B cell (primary cell): Measurements from ENCODE around the gene SLC25A24. TPM values are rescaled to one million over a fixed set of nuclear protein-coding genes. Genes with fewer than 3 reads are reported as not detected.
"Not testable (repeated sequence)": the region's sequence is repeated elsewhere in the genome, so short reads cannot be mapped to it uniquely, and the experiment has no call there.

ENCODE experiments used
- ATAC-seq: fragments of 200-7000 bp; cut with Tn5 transposase; one replicate; pipeline ENCODE4 v1.10.0; 2021; ENCODE audit warnings: low read depth, mild to moderate bottlenecking, moderate number of reproducible peaks, moderate library complexity
- CTCF ChIA-PET: fragments of 350-600 bp; sonication (Branson Sonifier 250); formaldehyde crosslinking; loops from one replicate; lab custom pipeline; 2021; ENCODE audit warnings: antibody characterized with exemption, inconsistent platforms; lab: Charles Lee
- POLR2A ChIA-PET: fragments of 350-600 bp; sonication (Branson Sonifier 250); formaldehyde crosslinking; loops from one replicate; lab custom pipeline; 2021; ENCODE audit warnings: antibody characterized with exemption; lab: Charles Lee
- DNase-seq: peaks from one replicate; pipeline ENCODE4 v3.0.0; 2013
- H2AFZ ChIP-seq: 2 replicates; pipeline ENCODE4 v1.6.1; 2012; ENCODE audit warnings: mild to moderate bottlenecking, low read depth, low read length; ENCODE audit not compliant: insufficient read depth, poor library complexity, severe bottlenecking
- H3K27ac ChIP-seq, 2 donors: 1 replicate in 1 of 2; 2 replicates in 1 of 2; pipeline ENCODE4 v1.5.1; 2012 to 2013; ENCODE audit warnings: low read length in 2 of 2, mild to moderate bottlenecking in 2 of 2, moderate library complexity in 1 of 2
- H3K27me3 ChIP-seq, 4 experiments: fragments of 200-600 bp in 1 of 4; sonication (generic) in 1 of 4; replicated peaks in 1 of 4; 1 replicate in 2 of 4; 2 replicates in 2 of 4; pipeline versions ENCODE4 v1.6.1 to v1.7.0; 2013 to 2016; ENCODE audit warnings: low read length in 3 of 4, mild to moderate bottlenecking in 2 of 4, mixed read lengths in 1 of 4, moderate library complexity in 1 of 4; ENCODE audit not compliant: insufficient read depth in 4 of 4, control insufficient read depth in 3 of 4; ENCODE audit errors: control extremely low read depth in 1 of 4
- H3K36me3 ChIP-seq, 2 experiments: replicated peaks in 1 of 2; 1 replicate in 1 of 2; 2 replicates in 1 of 2; pipeline versions ENCODE4 v1.6.1 to v1.7.1; 2013; ENCODE audit warnings: low read length in 1 of 2; ENCODE audit not compliant: insufficient read depth in 2 of 2, control insufficient read depth in 1 of 2; ENCODE audit errors: control extremely low read depth in 1 of 2, extremely low read depth in 1 of 2
- H3K4me1 ChIP-seq, 2 donors: fragments of 200-600 bp in 1 of 2; sonication (generic) in 1 of 2; 1 replicate in 1 of 2; 2 replicates in 1 of 2; pipeline versions ENCODE4 v1.5.1 to v1.6.1; 2013 to 2017; ENCODE audit warnings: low read length in 2 of 2; ENCODE audit not compliant: control insufficient read depth in 2 of 2, insufficient read depth in 2 of 2
- H3K4me2 ChIP-seq: replicated peaks from 2 replicates; pipeline ENCODE3; 2012; ENCODE audit warnings: mild to moderate bottlenecking, low read depth, low read length; ENCODE audit not compliant: poor library complexity, severe bottlenecking
- H3K4me3 ChIP-seq, 5 experiments: fragments of 200-600 bp in 1 of 5; sonication (generic) in 1 of 5; 1 replicate in 3 of 5; 2 replicates in 2 of 5; pipeline versions ENCODE4 v1.5.1 to v1.7.0; 2011 to 2016; ENCODE audit warnings: low read length in 4 of 5, mild to moderate bottlenecking in 4 of 5, low read depth in 2 of 5, control low read depth in 1 of 5, moderate library complexity in 1 of 5; ENCODE audit not compliant: insufficient read depth in 1 of 5; ENCODE audit errors: control extremely low read depth in 1 of 5, extremely low read depth in 1 of 5
- H3K79me2 ChIP-seq: fragments of 200-600 bp; sonication (generic); one replicate; pipeline ENCODE4 v1.6.0; 2016; ENCODE audit warnings: low read length; ENCODE audit not compliant: control insufficient read depth, insufficient read depth
- H3K9ac ChIP-seq: fragments of 200-600 bp; sonication (generic); 2 replicates; pipeline ENCODE4 v1.6.1; 2017; ENCODE audit warnings: mild to moderate bottlenecking, low read length, moderate library complexity
- H3K9me3 ChIP-seq, 3 donors: one replicate each; pipeline versions ENCODE4 v1.6.1 to v1.7.1; 2013; ENCODE audit warnings: low read length in 2 of 3; ENCODE audit not compliant: control insufficient read depth in 2 of 3, insufficient read depth in 1 of 3; ENCODE audit errors: control extremely low read depth in 1 of 3
- H4K20me1 ChIP-seq: 2 replicates; pipeline ENCODE4 v1.6.0; 2012; ENCODE audit warnings: mild to moderate bottlenecking, low read length; ENCODE audit not compliant: insufficient read depth, control insufficient read depth, poor library complexity, severe bottlenecking
- H3K27ac Mint-ChIP-seq: one replicate; pipeline ENCODE4 v1.8.0; 2021; ENCODE audit warnings: mixed read lengths
- H3K27me3 Mint-ChIP-seq: one replicate; pipeline ENCODE4 v1.8.0; 2021; ENCODE audit warnings: mixed read lengths
- H3K4me1 Mint-ChIP-seq: one replicate; pipeline ENCODE4 v1.8.0; 2021; ENCODE audit warnings: mixed read lengths
- H3K4me3 Mint-ChIP-seq: one replicate; pipeline ENCODE4 v1.8.0; 2021; ENCODE audit warnings: mixed read lengths
- H3K9me3 Mint-ChIP-seq: one replicate; pipeline ENCODE4 v1.8.0; 2022; ENCODE audit warnings: mixed read lengths; ENCODE audit not compliant: insufficient read depth
- CTCF ChIP-seq: fragments of 200-600 bp; IDR thresholded peaks from one replicate; pipeline ENCODE4 v1.8.0; 2022; ENCODE audit warnings: antibody characterized with exemption, mild to moderate bottlenecking
- EZH2 ChIP-seq: IDR thresholded peaks from 2 replicates; pipeline ENCODE4 v1.6.1; 2012; ENCODE audit warnings: borderline replicate concordance, low read depth, mild to moderate bottlenecking, moderate library complexity, low read length; ENCODE audit not compliant: insufficient read depth, poor library complexity, severe bottlenecking
- WGBS: methylation state at CpG from one replicate; pipeline ENCODE4 v1.1.5; 2013; ENCODE audit warnings: missing lambda C conversion rate; ENCODE audit not compliant: insufficient coverage; 5-methylcytosine and 5-hydroxymethylcytosine counted together
- intact Hi-C: fragments of 100-400 bp; cut with micrococcal nuclease; formaldehyde crosslinking; loops from one replicate; pipeline ENCODE4 v1.10.0; 2022
- polyA plus RNA-seq: library from polyadenylated mRNA; depleted of rRNA; stranded (reverse); fragments of >200 nt; gene quantifications from 2 replicates; pipeline ENCODE4 v1.2.3, GENCODE V29; 2012
- total RNA-seq, 2 donors: library from RNA; stranded (reverse); fragments of 120-200 nt in 1 of 2; gene quantifications; 1 replicate in 1 of 2; 2 replicates in 1 of 2; pipeline versions ENCODE4 v1.2.3 to v1.2.4, GENCODE V29; 2013 to 2022

The SLC25A24 gene
- total and polyA plus RNA-seq, 2 donors (not counting 1 experiment from before 2014, with no cell fraction given), result 6.0 to 25.6 TPM

GRCh38 chr1:108149796-108150467, 50.2 kb downstream of the SLC25A24 start:
- peaks cover 18 to 47% of the 10 kb centered on the region in 2 experiments for H3K36me3 ChIP-seq
- H3K4me1 Mint-ChIP-seq, result no peaks in the 10 kb centered on the region
- CTCF ChIA-PET, result no interaction called here

GRCh38 chr1:108144569-108144968, 55.6 kb downstream of the SLC25A24 start:
- WGBS, result no CpG with 5 or more reads among the region's 1 CpG
- H3K27ac ChIP-seq, intact Hi-C loops, H3K9me3 ChIP-seq, H3K27ac Mint-ChIP-seq, H3K4me2 ChIP-seq, CTCF ChIA-PET, H3K4me3 ChIP-seq, H3K9ac ChIP-seq, H3K4me1 ChIP-seq, DNase-seq, H3K4me3 Mint-ChIP-seq, H2AFZ ChIP-seq, H3K4me1 Mint-ChIP-seq, H3K79me2 ChIP-seq, ATAC-seq, H3K9me3 Mint-ChIP-seq, H3K27me3 Mint-ChIP-seq, H4K20me1 ChIP-seq, H3K27me3 ChIP-seq: not testable (repeated sequence)
- POLR2A ChIA-PET, result interaction anchor here (0.6 kb wide), 1 partner anchor 838 kb away, joined by 3 read pairs; no protein-coding TSS in a partner anchor
- H3K36me3 ChIP-seq, result peaks cover 7 to 24% of the 10 kb centered on the region in 2 experiments

More at GRCh38 chr1:108149796-108150467, 50.2 kb downstream of the SLC25A24 start:
- no peak overlapping the region for H3K4me3 ChIP-seq
- peaks cover 0 to 2% (median 1%) of the 10 kb centered on the region in 3 donors for H3K9me3 ChIP-seq
- no CpG with 5 or more reads among the region's 3 CpGs for WGBS
- H3K9me3 Mint-ChIP-seq, result peaks cover 3% of the 10 kb centered on the region
- H3K79me2 ChIP-seq, result no peaks in the 10 kb centered on the region
- no peaks in the 10 kb centered on the region for H4K20me1 ChIP-seq
- POLR2A ChIA-PET, result no interaction called here
- H3K4me1 ChIP-seq, result no peaks in the 10 kb centered on the region
- no peaks in the 10 kb centered on the region for H3K27me3 ChIP-seq
- intact Hi-C loops, result no loop called here
- no peak for TF ChIP-seq EZH2
- TF ChIP-seq CTCF, result no peak
- H3K27me3 Mint-ChIP-seq, result no peaks in the 10 kb centered on the region
- H3K9ac ChIP-seq, result no peak overlapping the region
- no peak for ATAC-seq
- no peak overlapping the region for H3K4me3 Mint-ChIP-seq
- no peak overlapping the region for H3K4me2 ChIP-seq
- no peak overlapping the region for H3K27ac ChIP-seq
- no peak for DNase-seq
- no peak overlapping the region for H2AFZ ChIP-seq
- no peak overlapping the region for H3K27ac Mint-ChIP-seq
